Activated T-cell treated with anti-CD3 and anti-CD28 coated beads, Interleukin-2, amount 50 U/mL, for 72 hours (primary cell): Measurements from ENCODE around the gene ANXA5. TPM values are rescaled to one million over a fixed set of nuclear protein-coding genes. Genes with fewer than 3 reads are reported as not detected.
A peak's percentile ranks its signal among the peaks of the same experiment; 100 is the strongest.

ENCODE experiments used
- ATAC-seq, 2 donors: fragments of 150-1000 bp; cut with Tn5 transposase; replicated peaks in 1 of 2; 2 replicates each; pipeline ENCODE4 v1.10.0; 2021; ENCODE audit warnings: moderate library complexity in 2 of 2, mild to moderate bottlenecking in 1 of 2
- DNase-seq, 2 donors: peaks; one replicate each; pipeline ENCODE4 v3.0.0; 2021 to 2022; ENCODE audit warnings: mixed read lengths in 1 of 2
- H3K27ac Mint-ChIP-seq: one replicate; pipeline ENCODE4 v1.8.0; 2022; ENCODE audit warnings: mild to moderate bottlenecking, moderate library complexity, mixed read lengths
- H3K27me3 Mint-ChIP-seq: one replicate; pipeline ENCODE4 v1.8.0; 2022; ENCODE audit warnings: low read depth, mixed read lengths
- H3K36me3 Mint-ChIP-seq, 2 donors: one replicate each; pipeline ENCODE4 v1.8.0; 2022; ENCODE audit warnings: mixed read lengths in 2 of 2, mild to moderate bottlenecking in 1 of 2; ENCODE audit not compliant: insufficient read depth in 2 of 2
- H3K4me1 Mint-ChIP-seq: one replicate; pipeline ENCODE4 v1.8.0; 2022; ENCODE audit warnings: low read depth, mixed read lengths
- H3K4me3 Mint-ChIP-seq, 2 donors: one replicate each; pipeline ENCODE4 v1.8.0; 2022; ENCODE audit warnings: mild to moderate bottlenecking in 2 of 2, mixed read lengths in 2 of 2, moderate library complexity in 2 of 2
- H3K9me3 Mint-ChIP-seq, 2 donors: one replicate each; pipeline ENCODE4 v1.8.0; 2022; ENCODE audit warnings: mixed read lengths in 2 of 2
- total RNA-seq, 2 donors: library from RNA; stranded (reverse); gene quantifications; one replicate each; pipeline ENCODE4 v1.2.3, GENCODE V29; 2022

ANXA5 gene
- total RNA-seq, 2 donors from 2014 or later: 64.1 to 110 TPM

GRCh38 chr4:121705521-121705920 lies 8.7 kb upstream of the ANXA5 start:
- H3K9me3 Mint-ChIP-seq: no peaks in the 10 kb centered on the region
- no peak overlapping the region for H3K4me3 Mint-ChIP-seq
- H3K27me3 Mint-ChIP-seq: peaks cover 40% of the 10 kb centered on the region
- peaks cover 36% of the 10 kb centered on the region for H3K4me1 Mint-ChIP-seq
- H3K27ac Mint-ChIP-seq: no peak overlapping the region
- peaks cover 0 to 2% of the 10 kb centered on the region in 2 donors for H3K36me3 Mint-ChIP-seq
- no peak for ATAC-seq
- DNase-seq: no peak

GRCh38 chr4:121702136-121702535 lies 5.4 kb upstream of the ANXA5 start:
- Mint-ChIP-seq H3K27me3 (peaks cover 53% of the 10 kb centered on the region), H3K27ac (no peak overlapping the region), H3K36me3 (no peaks in the 10 kb centered on the region), H3K4me3 (no peak overlapping the region), H3K9me3 (no peaks in the 10 kb centered on the region), H3K4me1 (peaks cover 16% of the 10 kb centered on the region)
- DNase-seq (no peak), ATAC-seq (no peak)

- no peaks in the 10 kb centered on the region for H3K9me3 Mint-ChIP-seq
- ATAC-seq: no peak
- H3K4me1 Mint-ChIP-seq: peaks cover 8% of the 10 kb centered on the region
- DNase-seq: no peak
- peaks cover 53% of the 10 kb centered on the region for H3K27me3 Mint-ChIP-seq
- no peak overlapping the region for H3K27ac Mint-ChIP-seq
- no peak overlapping the region for H3K4me3 Mint-ChIP-seq
- no peaks in the 10 kb centered on the region for H3K36me3 Mint-ChIP-seq
Observed at GRCh38 chr4:121701263-121701662, 4.5 kb upstream of the ANXA5 start.

GRCh38 chr4:121698236-121698671 lies 1.5 kb upstream of the ANXA5 start:
- H3K27me3 Mint-ChIP-seq: peaks cover 49% of the 10 kb centered on the region
- H3K27ac Mint-ChIP-seq: no peak overlapping the region
- peaks cover 24% of the 10 kb centered on the region for H3K4me1 Mint-ChIP-seq
- no peaks in the 10 kb centered on the region for H3K9me3 Mint-ChIP-seq
- peaks cover 0 to 2% of the 10 kb centered on the region in 2 donors for H3K36me3 Mint-ChIP-seq
- ATAC-seq (no peak), DNase-seq (no peak)
- H3K4me3 Mint-ChIP-seq: no peak overlapping the region

GRCh38 chr4:121697564-121697963 lies 784 bp upstream of the ANXA5 start:
- Mint-ChIP-seq H3K36me3 (peaks cover 0 to 2% of the 10 kb centered on the region in 2 donors), H3K27me3 (peaks cover 44% of the 10 kb centered on the region), H3K9me3 (no peaks in the 10 kb centered on the region), H3K27ac (peak overlapping the region; percentile 85), H3K4me1 (peaks cover 29% of the 10 kb centered on the region), H3K4me3 (peak overlapping the region; percentile 80 to 97)
- ATAC-seq (no peak), DNase-seq (no peak)

GRCh38 chr4:121696170-121696580 lies 605 bp downstream of the ANXA5 start:
- peaks cover 36% of the 10 kb centered on the region for H3K27me3 Mint-ChIP-seq
- DNase-seq: peak; percentile 59 to 77
- peaks cover 37% of the 10 kb centered on the region for H3K4me1 Mint-ChIP-seq
- peak overlapping the region; percentile 86 to 93 for H3K4me3 Mint-ChIP-seq
- peak overlapping the region; percentile 95 for H3K27ac Mint-ChIP-seq
- peak; percentile 52 to 66 for ATAC-seq
- peaks cover 0 to 2% of the 10 kb centered on the region in 2 donors for H3K36me3 Mint-ChIP-seq
- no peaks in the 10 kb centered on the region for H3K9me3 Mint-ChIP-seq

GRCh38 chr4:121693886-121694285 lies 2.9 kb downstream of the ANXA5 start:
- DNase-seq (no peak), ATAC-seq (no peak)
- peaks cover 0 to 2% of the 10 kb centered on the region in 2 donors for H3K36me3 Mint-ChIP-seq
- H3K27me3 Mint-ChIP-seq: peaks cover 18% of the 10 kb centered on the region
- H3K4me1 Mint-ChIP-seq: peaks cover 37% of the 10 kb centered on the region
- H3K4me3 Mint-ChIP-seq: no peak overlapping the region
- no peaks in the 10 kb centered on the region for H3K9me3 Mint-ChIP-seq
- H3K27ac Mint-ChIP-seq: no peak overlapping the region

- ATAC-seq (no peak), DNase-seq (no peak)
- H3K9me3 Mint-ChIP-seq: no peaks in the 10 kb centered on the region
- peaks cover 0 to 2% of the 10 kb centered on the region in 2 donors for H3K36me3 Mint-ChIP-seq
- no peak overlapping the region for H3K4me3 Mint-ChIP-seq
- peaks cover 13% of the 10 kb centered on the region for H3K27me3 Mint-ChIP-seq
- peaks cover 37% of the 10 kb centered on the region for H3K4me1 Mint-ChIP-seq
- H3K27ac Mint-ChIP-seq: no peak overlapping the region
Observed at GRCh38 chr4:121693450-121693849, 3.3 kb downstream of the ANXA5 start.

- ATAC-seq: no peak
- H3K9me3 Mint-ChIP-seq: no peaks in the 10 kb centered on the region
- H3K36me3 Mint-ChIP-seq: peaks cover 0 to 2% of the 10 kb centered on the region in 2 donors
- no peak for DNase-seq
- H3K27ac Mint-ChIP-seq: no peak overlapping the region
- H3K27me3 Mint-ChIP-seq: peaks cover 1% of the 10 kb centered on the region
- H3K4me1 Mint-ChIP-seq: peaks cover 33% of the 10 kb centered on the region
- no peak overlapping the region for H3K4me3 Mint-ChIP-seq
Observed at GRCh38 chr4:121692261-121692660, 4.5 kb downstream of the ANXA5 start.

- H3K4me1 Mint-ChIP-seq: peaks cover 18% of the 10 kb centered on the region
- no peak overlapping the region for H3K4me3 Mint-ChIP-seq
- no peaks in the 10 kb centered on the region for H3K36me3 Mint-ChIP-seq
- DNase-seq (no peak), ATAC-seq (peak; percentile 38 to 52)
- H3K9me3 Mint-ChIP-seq: no peaks in the 10 kb centered on the region
- no peak overlapping the region for H3K27ac Mint-ChIP-seq
- no peaks in the 10 kb centered on the region for H3K27me3 Mint-ChIP-seq
Observed at GRCh38 chr4:121690001-121690400, 6.8 kb downstream of the ANXA5 start.

GRCh38 chr4:121688701-121689100 lies 8.1 kb downstream of the ANXA5 start:
- Mint-ChIP-seq H3K27ac (no peak overlapping the region), H3K4me1 (peaks cover 13% of the 10 kb centered on the region), H3K4me3 (no peak overlapping the region), H3K27me3 (no peaks in the 10 kb centered on the region), H3K9me3 (no peaks in the 10 kb centered on the region), H3K36me3 (no peaks in the 10 kb centered on the region)
- DNase-seq: no peak
- no peak for ATAC-seq

- Mint-ChIP-seq H3K27me3 (no peaks in the 10 kb centered on the region), H3K27ac (no peak overlapping the region), H3K4me1 (peaks cover 13% of the 10 kb centered on the region), H3K9me3 (no peaks in the 10 kb centered on the region), H3K4me3 (no peak overlapping the region), H3K36me3 (no peaks in the 10 kb centered on the region)
- DNase-seq (no peak), ATAC-seq (no peak)
Observed at GRCh38 chr4:121688261-121688660, 8.5 kb downstream of the ANXA5 start.

- no peak overlapping the region for H3K27ac Mint-ChIP-seq
- H3K9me3 Mint-ChIP-seq: no peaks in the 10 kb centered on the region
- H3K4me1 Mint-ChIP-seq: no peaks in the 10 kb centered on the region
- ATAC-seq: no peak
- H3K27me3 Mint-ChIP-seq: no peaks in the 10 kb centered on the region
- no peak for DNase-seq
- no peak overlapping the region for H3K4me3 Mint-ChIP-seq
- no peaks in the 10 kb centered on the region for H3K36me3 Mint-ChIP-seq
Observed at GRCh38 chr4:121686255-121686654, 10.5 kb downstream of the ANXA5 start.

- Mint-ChIP-seq H3K4me1 (no peaks in the 10 kb centered on the region), H3K9me3 (no peaks in the 10 kb centered on the region), H3K27me3 (no peaks in the 10 kb centered on the region), H3K4me3 (no peak overlapping the region), H3K36me3 (peaks cover 0 to 4% of the 10 kb centered on the region in 2 donors), H3K27ac (no peak overlapping the region)
- ATAC-seq (no peak), DNase-seq (no peak)
Observed at GRCh38 chr4:121685257-121685656, 11.5 kb downstream of the ANXA5 start.
